Endothelial cell of umbilical vein (primary cell): Measurements from ENCODE around the gene SMAD3. TPM values are rescaled to one million over a fixed set of nuclear protein-coding genes. Genes with fewer than 3 reads are reported as not detected.

Experiments
- BruUV-seq: library from RNA; stranded (reverse); fragments of 400-500 nt; replicated peaks from 2 replicates; lab custom pipeline; 2021; lab: Mats Ljungman, UMichigan
- CTCF ChIA-PET: fragments of 300-600, 350-600 bp; sonication (Branson Sonifier 250); formaldehyde crosslinking; loops from one replicate; lab custom pipeline; 2021; ENCODE audit warnings: antibody characterized with exemption, inconsistent platforms; lab: Charles Lee
- POLR2A ChIA-PET: fragments of 300-600, 350-600 bp; sonication (Branson Sonifier 250); formaldehyde crosslinking; loops from one replicate; lab custom pipeline; 2021; ENCODE audit warnings: antibody characterized with exemption, inconsistent platforms; lab: Charles Lee
- DNase-seq: peaks from one replicate; pipeline ENCODE4 v3.0.0-alpha.2; 2011; ENCODE audit warnings: low read depth, low spot score
- FAIRE-seq: peaks from 2 replicates; lab custom pipeline; 2011; peaks lifted over from hg19 to GRCh38; lab: Jason Lieb, UNC
- H2AFZ ChIP-seq: 2 replicates; pipeline ENCODE4 v1.6.0; 2012; ENCODE audit warnings: low read depth, low read length, control low read depth, inconsistent platforms
- H3K27ac ChIP-seq: 2 replicates; pipeline ENCODE4 v1.5.1; 2011; ENCODE audit warnings: low read depth, mild to moderate bottlenecking, control low read depth, low read length, moderate library complexity; ENCODE audit not compliant: insufficient read depth
- H3K27me3 ChIP-seq, 2 experiments: 2 replicates each; pipeline versions ENCODE4 v1.6.0 to v1.6.1; 2011; ENCODE audit warnings: low read length in 2 of 2, mixed read lengths in 1 of 2; ENCODE audit not compliant: control insufficient read depth in 2 of 2, insufficient read depth in 2 of 2
- H3K36me3 ChIP-seq, 2 experiments: 2 replicates in 1 of 2; 3 replicates in 1 of 2; pipeline ENCODE4 v1.5.1; 2011; ENCODE audit warnings: low read length in 2 of 2, mild to moderate bottlenecking in 1 of 2, moderate library complexity in 1 of 2; ENCODE audit not compliant: control insufficient read depth in 2 of 2, insufficient read depth in 2 of 2; ENCODE audit errors: extremely low read depth in 1 of 2
- H3K4me1 ChIP-seq: 3 replicates; pipeline ENCODE4 v1.5.1; 2011; ENCODE audit warnings: mild to moderate bottlenecking, low read length; ENCODE audit not compliant: control insufficient read depth, insufficient read depth; ENCODE audit errors: extremely low read depth
- H3K4me2 ChIP-seq: 2 replicates; pipeline ENCODE4 v1.6.1; 2011; ENCODE audit warnings: low read length, control low read depth, mixed read lengths; ENCODE audit not compliant: insufficient read depth
- H3K4me3 ChIP-seq, 3 experiments: fragments of 200-600 bp in 1 of 3; sonication (generic), shearing (Covaris generic) in 1 of 3; replicated peaks in 1 of 3; 2 replicates each; pipeline ENCODE4 v1.5.1; 2011 to 2016; ENCODE audit warnings: control low read depth in 3 of 3, low read length in 3 of 3, mild to moderate bottlenecking in 2 of 3, inconsistent platforms in 1 of 3, low read depth in 1 of 3, moderate library complexity in 1 of 3; ENCODE audit not compliant: insufficient read depth in 1 of 3
- H3K79me2 ChIP-seq: 2 replicates; pipeline ENCODE4 v1.6.0; 2012; ENCODE audit warnings: low read length, inconsistent platforms; ENCODE audit not compliant: control insufficient read depth, insufficient read depth
- H3K9ac ChIP-seq: replicated peaks from 2 replicates; pipeline ENCODE3; 2011; ENCODE audit warnings: low read length, control low read depth; ENCODE audit not compliant: insufficient read depth; ENCODE audit errors: extremely low read depth
- H3K9me1 ChIP-seq: replicated peaks from 3 replicates; pipeline ENCODE4 v1.6.0; 2011; ENCODE audit warnings: mild to moderate bottlenecking, low read length; ENCODE audit not compliant: control insufficient read depth, insufficient read depth; ENCODE audit errors: extremely low read depth
- H3K9me3 ChIP-seq: replicated peaks from 2 replicates; pipeline ENCODE4 v1.5.1; 2012; ENCODE audit warnings: low read length, inconsistent platforms; ENCODE audit not compliant: control insufficient read depth, insufficient read depth
- H4K20me1 ChIP-seq: replicated peaks from 2 replicates; pipeline ENCODE3; 2011; ENCODE audit warnings: mild to moderate bottlenecking, low read length; ENCODE audit not compliant: control insufficient read depth, insufficient read depth; ENCODE audit errors: extremely low read depth
- FOS ChIP-seq: IDR thresholded peaks from 2 replicates; pipeline ENCODE4 v1.6.1; 2011; ENCODE audit warnings: mild to moderate bottlenecking, low read length, moderate library complexity, borderline replicate concordance; ENCODE audit not compliant: insufficient read depth
- GATA2 ChIP-seq: IDR thresholded peaks from 2 replicates; pipeline ENCODE4 v1.7.0; 2011; ENCODE audit warnings: low read depth, mild to moderate bottlenecking, moderate library complexity, mixed read lengths, low read length; ENCODE audit not compliant: insufficient read length, insufficient read depth
- JUN ChIP-seq: IDR thresholded peaks from 2 replicates; pipeline ENCODE4 v1.6.1; 2011; ENCODE audit warnings: borderline replicate concordance, low read depth; ENCODE audit not compliant: insufficient read length, insufficient read depth
- MYC ChIP-seq: IDR thresholded peaks from one replicate; pipeline ENCODE4 v1.6.1; 2011; ENCODE audit warnings: mild to moderate bottlenecking, low read depth, low read length
- POLR2A ChIP-seq: IDR thresholded peaks from 2 replicates; pipeline ENCODE4 v1.6.1; 2012; ENCODE audit warnings: low read depth, mild to moderate bottlenecking, control low read depth, low read length
- dilution Hi-C: fragments of 300-500 bp; cut with MboI; formaldehyde crosslinking; loops from one replicate; pipeline ENCODE4 v1.15.0; 2019; ENCODE audit warnings: low sequenced_read_pairs; ENCODE audit not compliant: extremely low pct_ligation_motif_present
- intact Hi-C: fragments of 100-400 bp; cut with micrococcal nuclease; formaldehyde crosslinking; loops from one replicate; pipeline ENCODE4 v1.10.0; 2022
- polyA plus RNA-seq, 4 experiments: library from polyadenylated mRNA; depleted of rRNA in 3 of 4; stranded (reverse) in 3 of 4; unstranded in 1 of 4; fragments of >200 nt; gene quantifications; 2 replicates each; pipeline versions ENCODE4 v1.2.1 to v1.2.3, GENCODE V29; 2011 to 2012; ENCODE audit warnings: missing spikeins in 1 of 4
- total RNA-seq: library from RNA; stranded (reverse); gene quantifications from 2 replicates; pipeline ENCODE4 v1.2.3, GENCODE V29; 2021
- TF ChIP-seq, protein P1 (sequence below), 2 donors: IDR thresholded peaks; 1 replicate in 1 of 2; 2 replicates in 1 of 2; pipeline ENCODE4 v1.5.1; 2011; ENCODE audit warnings: low read length in 2 of 2, mild to moderate bottlenecking in 2 of 2, moderate library complexity in 2 of 2, control low read depth in 1 of 2, inconsistent platforms in 1 of 2, low read depth in 1 of 2; ENCODE audit not compliant: insufficient read depth in 1 of 2; ENCODE audit errors: extremely low read depth in 1 of 2

SMAD3 gene
- total and polyA plus RNA-seq, 2 donors (not counting 3 experiments of a cell fraction or from before 2014, with no cell fraction given) = 56.4 to 88.2 TPM

DNA sequence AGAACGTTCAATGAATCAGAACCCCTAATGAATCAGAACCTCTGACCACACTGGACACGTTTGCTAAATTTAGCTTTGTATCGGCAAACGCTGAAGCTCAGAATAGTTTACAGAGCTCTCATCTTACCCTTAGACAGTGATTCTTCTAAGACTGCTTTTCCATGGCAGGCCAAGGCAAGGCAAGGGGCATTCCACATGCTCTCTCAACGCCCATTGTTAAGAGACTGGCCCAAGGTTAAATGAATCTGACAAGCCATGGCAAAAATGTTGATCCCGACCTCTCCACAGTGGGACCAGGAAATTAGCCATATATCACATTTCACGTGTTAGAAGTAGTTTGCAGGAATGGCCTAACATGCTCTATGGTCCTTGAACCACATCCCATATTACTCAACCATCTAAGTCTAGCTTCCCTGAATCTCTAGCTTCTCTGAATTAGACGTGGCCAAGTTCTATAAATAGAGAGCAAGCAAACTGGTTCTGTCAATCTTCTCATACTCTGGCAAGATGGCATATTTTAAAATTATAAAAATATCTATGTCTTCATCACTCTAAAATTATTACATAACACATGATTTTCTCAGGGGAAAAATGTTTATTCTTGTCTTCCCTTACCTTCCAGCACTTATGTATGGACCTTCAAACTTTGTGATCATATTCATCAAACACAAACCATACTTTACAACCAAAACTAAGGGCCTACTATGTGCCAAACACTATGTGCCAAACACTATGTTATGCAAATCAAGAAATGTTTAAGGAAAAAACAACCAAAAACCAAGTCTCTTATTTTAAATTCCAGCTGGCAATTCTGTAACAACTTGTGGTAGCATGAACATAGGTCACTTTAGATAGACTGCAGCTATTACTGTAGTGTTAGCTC, 134.7 kb downstream of the SMAD3 start:
- DNase-seq (no peak), FAIRE-seq (no peak)
- no TSS peak for BruUV-seq
- H3K4me1 ChIP-seq = peaks cover 20% of the 10 kb centered on the region
- H3K36me3 ChIP-seq = peaks cover 0 to 2% of the 10 kb centered on the region in 2 experiments
- no peak overlapping the region for H3K4me2 ChIP-seq
- no peak overlapping the region for H2AFZ ChIP-seq
- no peaks in the 10 kb centered on the region for H3K27me3 ChIP-seq
- ChIA-PET CTCF (no interaction called here), POLR2A (no interaction called here)
- no peaks in the 10 kb centered on the region for H3K79me2 ChIP-seq
- no peak overlapping the region for H3K9ac ChIP-seq
- no peaks in the 10 kb centered on the region for H3K9me3 ChIP-seq
- TF ChIP-seq MYC = no peak
- TF ChIP-seq, protein P1, sequence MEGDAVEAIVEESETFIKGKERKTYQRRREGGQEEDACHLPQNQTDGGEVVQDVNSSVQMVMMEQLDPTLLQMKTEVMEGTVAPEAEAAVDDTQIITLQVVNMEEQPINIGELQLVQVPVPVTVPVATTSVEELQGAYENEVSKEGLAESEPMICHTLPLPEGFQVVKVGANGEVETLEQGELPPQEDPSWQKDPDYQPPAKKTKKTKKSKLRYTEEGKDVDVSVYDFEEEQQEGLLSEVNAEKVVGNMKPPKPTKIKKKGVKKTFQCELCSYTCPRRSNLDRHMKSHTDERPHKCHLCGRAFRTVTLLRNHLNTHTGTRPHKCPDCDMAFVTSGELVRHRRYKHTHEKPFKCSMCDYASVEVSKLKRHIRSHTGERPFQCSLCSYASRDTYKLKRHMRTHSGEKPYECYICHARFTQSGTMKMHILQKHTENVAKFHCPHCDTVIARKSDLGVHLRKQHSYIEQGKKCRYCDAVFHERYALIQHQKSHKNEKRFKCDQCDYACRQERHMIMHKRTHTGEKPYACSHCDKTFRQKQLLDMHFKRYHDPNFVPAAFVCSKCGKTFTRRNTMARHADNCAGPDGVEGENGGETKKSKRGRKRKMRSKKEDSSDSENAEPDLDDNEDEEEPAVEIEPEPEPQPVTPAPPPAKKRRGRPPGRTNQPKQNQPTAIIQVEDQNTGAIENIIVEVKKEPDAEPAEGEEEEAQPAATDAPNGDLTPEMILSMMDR (IDR thresholded peaks at IDR 0.05; ENCODE audit: extremely low read depth in 1 of 2, insufficient read depth in 1 of 2, low read depth in 1 of 2, low read length in 2 of 2) = no peak
- no peak for TF ChIP-seq GATA2
- no peak for TF ChIP-seq POLR2A
- no peak for TF ChIP-seq JUN
- TF ChIP-seq FOS = no peak
- dilution Hi-C loops = no loop called here
- H3K4me3 ChIP-seq = no peak overlapping the region
- intact Hi-C loops = loop anchor here (5.0 kb wide), 1 partner anchor 253 kb away; no protein-coding TSS in a partner anchor
- no peaks in the 10 kb centered on the region for H3K9me1 ChIP-seq
- no peak overlapping the region for H3K27ac ChIP-seq
- no peaks in the 10 kb centered on the region for H4K20me1 ChIP-seq
